T47D (cell line): Measurements from ENCODE around the gene BCKDHB.
"Not testable (repeated sequence)": the region's sequence is repeated elsewhere in the genome, so short reads cannot be mapped to it uniquely, and the experiment has no call there.

Source experiments
- DNase-seq, 2 experiments: peaks; one replicate each; pipeline versions ENCODE4 v3.0.0 to v3.0.0-alpha.2; 2011 to 2012; ENCODE audit warnings: low read depth in 1 of 2, low spot score in 1 of 2
- JUND ChIP-seq: IDR thresholded peaks from 2 replicates; pipeline ENCODE4 v1.6.1; 2012; ENCODE audit warnings: low read depth
- in situ Hi-C: cut with HindIII; loops from 2 replicates; pipeline ENCODE4 v1.10.0; 2016; ENCODE audit warnings: low sequenced_read_pairs, low pct_unique_long_range_greater_than_20kb

BCKDHB gene

DNA sequence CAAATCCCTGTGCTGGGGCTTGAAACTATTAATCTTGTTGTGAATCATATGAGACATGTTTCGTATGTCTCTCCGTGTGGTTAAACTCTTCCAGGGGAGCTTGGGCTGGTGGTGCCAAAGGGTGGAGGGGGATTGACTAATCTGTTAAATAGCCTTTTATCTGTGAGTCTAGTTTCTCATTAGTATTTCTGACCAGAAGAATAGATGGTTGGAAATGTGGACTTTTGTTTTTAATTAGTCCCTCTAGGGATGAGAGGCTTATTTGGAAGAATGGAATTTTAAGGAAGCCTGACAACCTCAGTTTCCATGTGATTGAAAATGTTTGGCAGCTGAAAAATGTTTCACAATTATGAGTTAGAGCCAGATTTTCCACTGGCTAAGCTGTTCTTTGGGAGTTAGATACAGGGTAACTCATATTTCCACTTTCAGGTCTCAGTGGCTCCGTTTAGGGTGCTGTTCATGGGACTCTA is 117.3 kb downstream of the BCKDHB start:
- no peak for TF ChIP-seq JUND
- no peak for DNase-seq
- in situ Hi-C loops = no loop called here

DNA sequence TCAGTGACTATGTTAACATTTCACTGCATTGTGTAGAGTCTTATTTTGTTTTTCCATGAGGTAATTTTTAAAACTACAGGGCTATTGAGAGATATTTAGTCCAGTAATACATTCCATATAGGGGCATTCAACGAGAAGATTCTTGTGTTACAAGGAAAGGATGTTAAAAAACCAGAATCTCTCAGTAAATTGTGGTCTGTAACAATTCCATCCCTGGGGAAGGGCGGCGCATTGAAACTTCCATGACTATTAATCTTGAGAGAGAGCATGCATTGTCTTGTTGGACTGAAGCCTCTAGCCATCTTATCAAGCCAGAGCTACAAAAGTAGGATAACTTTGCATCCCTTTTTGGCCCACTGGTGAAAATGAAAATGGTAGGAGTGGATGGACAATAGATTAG is 119.7 kb downstream of the BCKDHB start:
- DNase-seq = no peak
- no peak for TF ChIP-seq JUND
- in situ Hi-C loops = no loop called here

DNA sequence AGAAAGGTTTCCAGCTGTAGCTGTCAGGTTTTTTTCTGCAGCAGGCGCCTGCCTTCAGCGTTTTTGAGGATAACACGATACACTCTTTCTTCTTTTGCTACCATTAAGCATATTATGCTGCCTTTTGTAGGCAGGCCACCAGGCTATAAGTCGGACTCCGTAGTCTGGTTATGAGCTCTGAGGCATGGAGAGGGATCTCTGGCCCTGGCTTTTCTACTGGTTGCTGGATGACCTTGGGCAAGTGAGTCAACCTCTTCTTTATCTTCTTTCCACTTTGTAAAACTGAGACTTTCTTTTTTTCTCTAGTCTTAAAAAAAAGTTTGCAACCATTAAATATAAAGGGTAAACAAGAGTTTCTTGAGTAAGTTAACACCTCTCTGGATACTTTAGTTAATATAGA is 120.2 kb downstream of the BCKDHB start:
- TF ChIP-seq JUND = no peak
- no peak for DNase-seq
- in situ Hi-C loops = no loop called here

DNA sequence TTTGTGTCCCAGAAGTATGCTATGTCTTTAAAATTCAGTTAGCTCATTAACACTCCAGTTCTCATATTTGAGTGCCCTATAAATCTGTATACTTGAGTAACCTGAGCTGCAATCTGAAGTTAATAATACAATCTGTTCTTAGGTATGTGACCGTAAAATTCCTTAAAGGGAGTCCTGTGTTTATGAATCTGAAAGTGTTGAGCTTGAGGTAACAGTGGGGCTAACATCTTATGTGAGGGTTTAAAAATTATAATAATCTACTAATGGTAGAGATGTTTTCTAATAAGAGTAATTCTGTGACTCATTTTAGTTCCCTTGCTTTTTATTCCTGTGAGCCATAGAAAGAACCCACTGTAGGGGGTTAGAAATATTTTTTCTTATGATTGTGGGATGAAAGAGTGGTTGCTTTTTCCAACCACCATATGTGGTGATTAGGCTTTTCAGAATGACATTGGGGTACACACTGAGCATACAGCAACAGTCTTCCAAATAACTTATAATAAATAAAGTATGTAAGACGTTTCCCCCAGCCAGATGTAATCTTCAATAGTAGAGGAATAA is 121.2 kb downstream of the BCKDHB start:
- TF ChIP-seq JUND = no peak
- in situ Hi-C loops = no loop called here
- no peak for DNase-seq

DNA sequence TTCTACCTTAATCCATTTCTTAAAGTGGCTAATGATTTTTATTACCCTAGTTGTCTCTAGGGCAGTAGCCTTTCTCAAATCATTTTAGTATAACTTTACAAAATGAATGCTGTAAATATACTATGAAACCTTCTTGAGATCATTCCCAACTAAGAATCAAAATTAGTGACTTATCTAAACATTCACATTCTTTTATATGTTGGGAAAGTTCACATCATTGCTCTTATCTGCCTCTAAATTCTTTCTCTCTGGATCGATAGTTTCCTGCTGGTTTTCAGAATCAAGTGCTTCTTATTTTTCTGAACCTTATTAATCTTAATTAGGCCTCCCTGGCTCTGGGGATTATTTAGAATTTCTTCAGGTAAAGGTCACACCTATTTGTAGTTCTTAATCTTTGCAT is 126.8 kb downstream of the BCKDHB start:
- DNase-seq = no peak
- in situ Hi-C loops = no loop called here
- TF ChIP-seq JUND = no peak

DNA sequence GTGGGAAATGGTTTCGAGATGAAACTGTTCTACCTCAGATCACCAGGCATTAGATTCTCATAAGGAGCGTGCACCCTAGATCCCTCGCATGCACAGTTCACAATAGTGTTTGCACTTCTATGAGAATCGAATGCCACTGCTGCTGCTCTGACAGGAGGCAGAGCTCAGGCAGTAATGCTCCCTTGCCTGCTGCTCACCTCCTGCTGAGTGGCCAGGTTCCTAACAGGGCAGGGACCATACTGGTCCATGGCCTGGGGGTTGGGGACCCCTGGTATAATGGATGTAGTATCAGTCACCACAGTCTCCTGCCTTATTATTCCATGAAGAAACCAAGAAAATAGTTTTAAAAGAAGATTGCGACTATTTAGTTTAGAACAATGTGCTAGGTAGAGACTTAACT is 127.5 kb downstream of the BCKDHB start:
- in situ Hi-C loops = no loop called here
- no peak for DNase-seq
- TF ChIP-seq JUND = no peak

DNA sequence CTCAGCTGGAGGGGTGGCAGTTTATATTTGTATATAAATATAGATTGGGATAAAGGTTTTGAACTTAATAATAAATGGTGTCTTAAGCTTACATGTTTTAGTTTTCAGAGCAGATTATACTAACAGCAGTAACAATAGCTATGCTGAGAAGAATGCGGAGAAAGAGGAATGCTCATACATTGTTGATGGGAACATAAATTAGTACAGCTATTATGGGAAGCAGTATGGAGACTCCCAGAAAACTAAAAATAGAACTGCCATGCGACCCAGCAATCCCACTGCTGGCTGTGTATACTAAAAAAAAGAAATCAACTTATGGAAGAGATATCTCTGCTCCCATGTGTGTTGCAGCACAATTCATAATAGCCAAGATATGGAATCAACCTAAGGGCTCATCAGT is 127.9 kb downstream of the BCKDHB start:
- no peak for DNase-seq

DNA sequence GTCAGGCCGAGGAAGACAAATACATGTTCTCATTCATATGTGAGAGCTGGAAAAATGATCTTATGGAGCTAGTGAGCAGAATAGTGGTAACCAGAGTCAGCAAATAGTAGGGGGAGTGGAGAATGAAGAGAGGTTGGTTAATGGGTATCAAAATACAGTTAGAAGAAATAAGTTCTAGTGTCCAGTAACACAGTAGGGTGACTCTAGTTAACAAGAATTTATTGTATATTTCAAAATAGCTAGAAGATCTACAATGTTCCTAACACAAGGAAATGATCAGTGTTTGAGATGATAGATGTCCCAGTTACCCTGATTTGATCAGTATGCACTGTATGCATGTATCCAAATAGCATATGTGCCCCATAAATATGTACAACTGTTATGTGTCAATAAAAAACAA is 128.4 kb downstream of the BCKDHB start:
- no peak for DNase-seq
- no peak for TF ChIP-seq JUND
- in situ Hi-C loops = no loop called here

More for the DNA sequence above, 127.9 kb downstream of the BCKDHB start:
- in situ Hi-C loops = no loop called here
- TF ChIP-seq JUND = no peak

DNA sequence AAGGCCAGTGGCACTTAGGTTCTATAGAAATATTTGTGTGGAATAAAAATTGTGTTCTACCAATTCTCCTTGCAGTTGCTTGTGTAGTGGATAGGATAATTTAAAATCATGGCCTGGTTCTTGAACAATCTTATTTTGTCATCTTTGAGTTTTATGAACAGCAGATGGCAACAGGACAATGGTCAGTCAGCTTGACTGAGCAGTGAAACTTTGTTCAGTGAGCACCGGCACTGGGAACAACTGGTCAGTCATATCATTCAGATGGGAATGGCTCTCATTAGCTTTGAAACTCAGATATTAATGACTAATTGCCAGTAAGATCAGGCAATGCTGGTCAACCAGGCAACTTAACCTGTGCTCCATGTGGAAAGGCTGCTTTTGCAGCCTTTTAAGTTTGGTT is 129.2 kb downstream of the BCKDHB start:
- TF ChIP-seq JUND = no peak
- DNase-seq = no peak
- in situ Hi-C loops = no loop called here

DNA sequence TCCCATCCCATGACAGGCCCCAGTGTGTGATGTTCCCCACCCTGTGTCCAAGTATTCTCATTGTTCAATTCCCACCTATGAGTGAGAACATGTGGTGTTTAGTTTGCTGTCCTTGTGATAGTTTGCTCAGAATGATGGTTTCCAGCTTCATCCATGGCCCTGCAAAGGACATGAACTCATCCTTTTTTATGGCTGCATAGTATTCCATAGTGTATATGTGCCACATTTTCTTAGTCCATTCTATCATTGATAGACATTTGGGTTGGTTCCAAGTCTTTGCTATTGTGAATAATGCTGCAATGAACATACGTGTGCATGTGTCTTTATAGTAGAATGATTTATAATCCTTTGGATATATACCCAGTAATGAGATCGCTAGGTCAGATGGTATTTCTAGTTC is 132.3 kb downstream of the BCKDHB start:
- in situ Hi-C loops = not testable (repeated sequence)

DNA sequence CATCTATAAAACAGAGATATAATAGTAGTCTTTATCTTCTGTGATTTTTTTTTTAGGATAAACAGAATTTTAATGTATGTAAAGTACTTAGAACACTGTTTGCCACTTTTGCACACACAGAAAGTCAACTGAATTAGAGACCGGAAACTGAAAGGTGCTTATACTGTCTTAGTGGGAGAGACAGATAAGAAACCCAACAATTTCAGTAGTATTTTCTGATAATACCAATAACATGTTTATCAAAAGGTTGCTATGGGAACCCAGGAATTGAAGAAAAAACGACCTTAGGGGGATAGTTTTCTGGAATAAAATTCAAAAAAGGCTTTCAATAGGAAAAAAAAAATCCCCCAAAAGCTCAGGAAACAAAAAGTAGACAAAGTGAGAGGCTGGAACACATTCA is 138.6 kb downstream of the BCKDHB start:
- TF ChIP-seq JUND = no peak
- DNase-seq = no peak
- in situ Hi-C loops = no loop called here

More for the DNA sequence above, 132.3 kb downstream of the BCKDHB start:
- not testable (repeated sequence) for DNase-seq

DNA sequence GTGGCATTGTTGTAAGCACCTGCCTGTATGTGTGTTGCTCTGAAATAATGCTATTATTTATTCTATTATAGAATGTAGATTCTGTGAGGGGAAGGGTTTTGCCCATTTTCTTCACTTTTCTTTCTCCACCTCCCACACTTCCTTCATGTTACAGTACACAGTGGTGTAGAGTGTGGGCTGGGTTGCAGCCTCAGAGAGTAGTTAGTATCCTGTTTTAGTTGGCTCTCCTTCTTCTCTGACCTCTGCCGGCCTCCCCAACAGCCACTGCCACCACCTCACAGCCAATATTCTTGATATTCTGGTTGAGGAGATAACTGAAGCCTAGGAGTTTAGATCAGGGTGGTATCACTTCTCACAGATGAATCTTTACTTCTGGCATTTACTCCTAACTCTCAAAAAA is 143.4 kb downstream of the BCKDHB start:
- TF ChIP-seq JUND = no peak
- DNase-seq = no peak
- in situ Hi-C loops = no loop called here

DNA sequence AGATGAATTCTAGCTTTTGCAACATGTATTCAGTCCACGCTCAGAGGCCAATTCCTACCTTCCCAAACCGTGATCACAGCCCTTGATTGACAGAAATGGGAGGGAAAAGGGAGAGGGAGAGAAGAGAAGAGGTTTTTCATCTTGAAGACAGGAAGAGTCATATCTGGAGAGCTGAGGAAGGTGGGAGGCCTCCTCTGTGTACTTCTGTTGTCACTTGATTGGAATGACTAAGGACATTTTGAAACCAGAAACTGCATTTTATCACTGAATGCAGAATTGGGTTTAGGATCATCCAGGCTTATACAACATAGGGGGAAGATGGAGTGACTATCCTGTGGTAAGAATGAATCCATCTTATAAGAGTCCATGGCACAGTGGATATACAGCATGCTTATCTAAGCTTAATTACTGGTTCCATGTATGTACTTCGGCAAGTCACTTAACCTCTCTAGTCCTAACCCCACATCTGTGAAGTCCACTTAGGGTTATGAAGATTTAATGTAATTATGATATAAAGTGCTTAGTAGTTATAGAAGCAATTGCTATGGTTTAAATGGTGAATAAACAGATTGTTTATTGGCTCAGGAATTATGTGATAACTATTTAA is 144.0 kb downstream of the BCKDHB start:
- no peak for TF ChIP-seq JUND
- in situ Hi-C loops = no loop called here
- no peak for DNase-seq

DNA sequence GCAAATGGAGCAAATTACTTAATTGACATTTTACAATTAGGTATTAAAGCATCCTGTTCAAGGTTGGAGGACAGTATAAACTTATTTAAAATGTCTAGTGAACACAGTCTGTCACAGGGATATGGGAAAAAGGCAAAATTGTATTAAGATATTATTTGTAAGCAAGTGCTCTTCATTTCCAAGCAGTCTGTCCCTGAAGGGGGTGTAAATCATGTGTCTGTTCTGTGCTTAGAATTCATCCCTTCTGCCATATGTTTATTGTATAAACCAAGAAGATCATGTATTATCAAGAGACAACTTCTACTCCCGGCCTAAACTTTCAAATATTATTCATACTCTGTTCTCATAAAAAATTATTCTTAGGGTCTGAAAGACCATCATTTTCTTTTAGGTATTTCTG is 144.8 kb downstream of the BCKDHB start:
- in situ Hi-C loops = no loop called here
- no peak for TF ChIP-seq JUND
- DNase-seq = no peak
